Mesodermal cell (in vitro differentiated cells): ENCODE data around the gene MUC5AC.

Source experiments
- H3K27ac ChIP-seq: 2 replicates; pipeline ENCODE4 v1.7.0; 2013; ENCODE audit warnings: mild to moderate bottlenecking, low read depth, low read length, moderate library complexity; ENCODE audit not compliant: severe bottlenecking
- H3K36me3 ChIP-seq: 2 replicates; pipeline ENCODE4 v1.7.1; 2013; ENCODE audit warnings: mild to moderate bottlenecking, low read length, moderate library complexity; ENCODE audit not compliant: control insufficient read depth, insufficient read depth
- H3K4me1 ChIP-seq: one replicate; pipeline ENCODE4 v1.7.1; 2013; ENCODE audit warnings: mild to moderate bottlenecking, low read length; ENCODE audit not compliant: insufficient read depth, control insufficient read depth, poor library complexity, severe bottlenecking
- H3K4me3 ChIP-seq: 2 replicates; pipeline ENCODE4 v1.7.0; 2013; ENCODE audit warnings: low read length, control low read depth, mild to moderate bottlenecking; ENCODE audit not compliant: insufficient read depth, poor library complexity, severe bottlenecking; ENCODE audit errors: extremely low read depth
- H3K9me3 ChIP-seq: 2 replicates; pipeline ENCODE4 v1.7.1; 2013; ENCODE audit warnings: mild to moderate bottlenecking, low read length, moderate library complexity; ENCODE audit not compliant: control insufficient read depth
- WGBS, 2 experiments: methylation state at CpG; one replicate each; pipeline ENCODE4 v1.1.5; 2013; ENCODE audit warnings: missing lambda C conversion rate in 2 of 2; ENCODE audit not compliant: insufficient coverage in 2 of 2; 5-methylcytosine and 5-hydroxymethylcytosine counted together

Gene MUC5AC

DNA sequence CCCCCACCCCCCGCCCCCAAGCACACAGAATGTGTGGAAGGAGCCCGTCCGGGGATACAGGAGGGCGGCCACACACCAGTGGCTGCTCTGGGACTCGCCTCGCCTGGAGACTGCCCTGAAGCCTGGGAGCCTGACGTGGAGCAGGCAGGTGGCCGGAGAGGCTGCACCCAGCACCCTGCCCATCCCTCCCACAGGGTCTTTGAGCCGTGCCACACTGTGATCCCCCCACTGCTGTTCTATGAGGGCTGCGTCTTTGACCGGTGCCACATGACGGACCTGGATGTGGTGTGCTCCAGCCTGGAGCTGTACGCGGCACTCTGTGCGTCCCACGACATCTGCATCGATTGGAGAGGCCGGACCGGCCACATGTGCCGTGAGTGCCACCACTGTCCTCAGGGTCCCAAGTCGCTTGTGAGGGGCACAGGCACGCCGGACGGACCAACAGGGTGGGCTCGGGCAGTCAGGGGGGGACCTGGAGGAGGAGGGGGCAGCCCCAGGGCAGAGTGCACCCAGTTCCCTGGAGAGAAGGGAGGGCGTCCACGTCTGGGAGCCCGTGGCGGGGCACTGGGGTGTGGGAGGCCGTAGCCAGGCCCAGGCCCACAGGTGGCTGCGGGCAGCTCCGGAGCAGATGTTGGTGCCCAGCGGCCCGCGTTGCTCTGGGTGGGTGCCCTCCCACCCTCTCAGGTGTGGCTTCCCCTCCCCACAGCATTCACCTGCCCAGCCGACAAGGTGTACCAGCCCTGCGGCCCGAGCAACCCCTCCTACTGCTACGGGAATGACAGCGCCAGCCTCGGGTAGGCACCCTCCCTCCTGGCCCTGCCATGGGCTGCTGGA, 38.1 kb downstream of the MUC5AC start:
- 93 to 95% methylated on average over 17 to 37 of the region's 41 CpGs for WGBS, 2 experiments
- Histone ChIP-seq H3K9me3 (no peaks in the 10 kb centered on the region), H3K27ac (no peak overlapping the region), H3K36me3 (no peaks in the 10 kb centered on the region), H3K4me1 (no peaks in the 10 kb centered on the region), H3K4me3 (no peak overlapping the region)

DNA sequence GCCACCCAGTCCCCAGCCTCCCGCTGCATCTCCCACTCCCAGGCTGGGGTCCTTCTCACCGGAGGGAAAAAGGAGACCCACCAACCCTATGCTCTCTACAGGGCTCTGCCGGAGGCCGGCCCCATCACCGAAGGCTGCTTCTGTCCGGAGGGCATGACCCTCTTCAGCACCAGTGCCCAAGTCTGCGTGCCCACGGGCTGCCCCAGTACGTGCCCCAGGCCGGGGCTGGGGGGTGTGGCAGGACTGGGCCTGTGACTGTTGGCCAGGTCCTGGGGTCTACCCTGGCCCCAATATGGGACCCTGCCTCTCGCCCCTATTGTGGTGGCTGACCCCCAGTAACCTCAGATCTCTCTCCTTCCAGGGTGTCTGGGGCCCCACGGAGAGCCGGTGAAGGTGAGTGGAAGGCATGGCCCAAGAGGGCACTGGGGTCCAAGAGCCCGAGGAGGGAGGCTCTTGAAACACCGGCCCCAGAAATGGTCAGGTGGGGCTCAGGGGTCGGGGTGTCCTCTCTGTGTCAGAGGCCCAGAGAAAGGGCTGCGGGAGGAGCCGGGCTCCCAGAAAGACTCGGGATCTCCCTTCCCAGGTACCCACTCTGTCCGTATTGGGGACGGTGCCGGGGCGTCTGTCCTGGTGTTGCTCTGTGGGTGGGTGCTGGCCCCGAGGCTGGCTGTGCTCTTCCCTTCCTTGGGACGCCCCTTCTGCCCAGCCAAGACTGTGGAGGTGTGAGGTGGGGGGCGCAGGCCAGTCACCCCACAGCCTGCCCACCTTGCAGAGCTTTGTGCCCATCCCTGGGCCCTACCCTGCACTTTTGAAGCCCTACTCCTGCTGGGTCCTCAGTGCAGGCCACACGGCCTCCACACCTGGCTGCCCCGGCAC, 39.0 kb downstream of the MUC5AC start:
- WGBS, 2 experiments, result 81 to 83% methylated on average over 11 to 14 of the region's 28 CpGs
- no peaks in the 10 kb centered on the region for H3K36me3 ChIP-seq
- no peaks in the 10 kb centered on the region for H3K4me1 ChIP-seq
- no peak overlapping the region for H3K27ac ChIP-seq
- no peak overlapping the region for H3K4me3 ChIP-seq
- H3K9me3 ChIP-seq, result no peaks in the 10 kb centered on the region

DNA sequence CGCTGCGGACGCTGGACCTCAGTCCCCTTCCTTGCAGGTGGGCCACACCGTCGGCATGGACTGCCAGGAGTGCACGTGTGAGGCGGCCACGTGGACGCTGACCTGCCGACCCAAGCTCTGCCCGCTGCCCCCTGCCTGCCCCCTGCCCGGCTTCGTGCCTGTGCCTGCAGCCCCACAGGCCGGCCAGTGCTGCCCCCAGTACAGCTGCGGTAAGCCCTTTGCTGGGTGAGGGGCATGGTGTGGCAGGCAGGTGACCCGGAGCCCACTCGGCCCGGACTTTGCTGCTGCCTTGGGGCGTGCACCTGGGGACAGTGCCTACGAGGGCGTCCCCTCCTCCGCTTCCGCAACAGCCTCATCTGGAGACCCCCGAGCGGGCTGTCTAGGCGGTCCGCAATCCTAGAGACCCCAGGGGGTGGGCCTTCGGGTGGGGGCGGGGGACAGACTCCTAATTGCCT, 39.7 kb downstream of the MUC5AC start:
- no peak overlapping the region for H3K4me3 ChIP-seq
- no peaks in the 10 kb centered on the region for H3K4me1 ChIP-seq
- H3K36me3 ChIP-seq, result no peaks in the 10 kb centered on the region
- H3K9me3 ChIP-seq, result no peaks in the 10 kb centered on the region
- 87 to 89% methylated on average over 24 to 29 of the region's 29 CpGs for WGBS, 2 experiments
- H3K27ac ChIP-seq, result no peak overlapping the region

DNA sequence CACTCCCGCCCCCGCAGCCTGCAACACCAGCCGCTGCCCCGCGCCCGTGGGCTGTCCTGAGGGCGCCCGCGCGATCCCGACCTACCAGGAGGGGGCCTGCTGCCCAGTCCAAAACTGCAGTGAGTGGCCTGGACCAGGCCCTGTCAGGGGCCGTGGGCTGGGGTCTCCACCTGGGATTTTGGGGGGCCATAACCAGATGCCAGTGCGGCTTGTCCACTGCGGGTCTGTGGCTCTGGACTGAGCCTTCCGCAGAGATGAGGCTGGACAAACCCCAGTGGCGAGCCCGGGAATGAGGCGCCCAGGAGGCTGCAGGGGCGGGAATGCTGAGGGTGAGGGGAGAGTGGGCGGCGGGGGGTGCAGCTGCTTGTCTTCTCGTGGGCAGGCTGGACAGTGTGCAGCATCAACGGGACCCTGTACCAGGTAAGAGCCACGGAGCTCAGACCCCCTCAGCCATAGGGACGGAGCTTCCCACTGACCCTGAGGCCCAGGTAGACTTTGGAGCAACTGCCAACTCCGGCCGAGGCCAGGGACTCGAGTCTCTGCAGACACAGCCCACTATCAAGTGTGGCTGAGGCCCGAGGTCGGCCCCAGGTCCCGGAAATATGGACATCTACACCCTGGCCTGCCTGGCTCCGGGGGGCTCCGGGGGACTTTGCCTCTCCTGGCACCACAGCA, 40.3 kb downstream of the MUC5AC start:
- Histone ChIP-seq H3K9me3 (no peaks in the 10 kb centered on the region), H3K4me1 (no peaks in the 10 kb centered on the region), H3K36me3 (no peaks in the 10 kb centered on the region), H3K4me3 (no peak overlapping the region), H3K27ac (no peak overlapping the region)
- 81% methylated on average over 23 to 30 of the region's 33 CpGs for WGBS, 2 experiments

DNA sequence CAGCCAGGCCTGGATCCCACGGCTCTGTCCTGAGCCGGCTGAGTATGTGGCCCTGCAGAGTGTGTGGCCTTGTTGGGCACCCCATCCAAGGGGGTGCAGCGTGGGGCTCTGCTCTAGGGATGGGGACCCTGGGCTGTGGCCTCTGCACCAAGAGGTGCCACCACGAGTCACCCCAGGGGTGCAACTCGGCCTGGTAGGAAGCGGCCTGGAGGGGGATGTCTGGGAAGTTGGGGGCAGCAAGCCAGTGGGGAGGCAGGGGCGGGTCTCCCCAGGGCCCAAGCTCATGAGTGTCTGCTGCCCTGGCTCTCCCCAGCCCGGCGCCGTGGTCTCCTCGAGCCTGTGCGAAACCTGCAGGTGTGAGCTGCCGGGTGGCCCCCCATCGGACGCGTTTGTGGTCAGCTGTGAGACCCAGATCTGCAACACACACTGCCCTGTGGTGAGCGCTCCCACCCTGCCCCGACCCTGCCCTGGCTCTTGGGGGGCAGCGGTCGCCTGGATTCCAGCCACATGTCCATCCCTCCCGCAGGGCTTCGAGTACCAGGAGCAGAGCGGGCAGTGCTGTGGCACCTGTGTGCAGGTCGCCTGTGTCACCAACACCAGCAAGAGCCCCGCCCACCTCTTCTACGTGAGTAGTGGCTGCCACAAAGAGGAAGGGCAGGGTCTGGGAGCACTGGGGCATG, 40.9 kb downstream of the MUC5AC start:
- Histone ChIP-seq H3K36me3 (no peaks in the 10 kb centered on the region), H3K27ac (no peak overlapping the region), H3K4me1 (no peaks in the 10 kb centered on the region), H3K9me3 (no peaks in the 10 kb centered on the region), H3K4me3 (no peak overlapping the region)
- 88 to 90% methylated on average over 22 to 26 of the region's 26 CpGs for WGBS, 2 experiments

DNA sequence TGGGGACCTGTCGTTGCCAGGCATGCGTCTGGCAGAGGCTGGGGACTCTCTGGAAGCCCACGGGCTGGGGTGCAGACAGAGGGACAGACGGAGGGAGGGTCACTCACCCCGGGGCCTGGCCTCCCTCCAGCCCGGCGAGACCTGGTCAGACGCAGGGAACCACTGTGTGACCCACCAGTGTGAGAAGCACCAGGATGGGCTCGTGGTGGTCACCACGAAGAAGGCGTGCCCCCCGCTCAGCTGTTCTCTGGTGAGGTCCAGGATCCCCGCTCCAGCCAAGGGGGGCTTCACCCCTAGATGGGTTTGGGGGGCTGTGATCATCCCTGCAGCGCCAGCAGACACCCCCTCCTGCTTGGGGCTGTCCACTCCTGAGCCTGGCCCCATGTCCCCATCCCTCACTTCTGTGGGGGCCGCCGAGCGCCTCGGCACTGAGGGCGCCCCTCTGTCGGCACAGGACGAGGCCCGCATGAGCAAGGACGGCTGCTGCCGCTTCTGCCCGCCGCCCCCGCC, 41.5 kb downstream of the MUC5AC start:
- WGBS, 2 experiments, result 82 to 88% methylated on average over 19 to 23 of the region's 27 CpGs
- no peak overlapping the region for H3K4me3 ChIP-seq
- H3K9me3 ChIP-seq, result no peaks in the 10 kb centered on the region
- H3K36me3 ChIP-seq, result no peaks in the 10 kb centered on the region
- H3K4me1 ChIP-seq, result no peaks in the 10 kb centered on the region
- no peak overlapping the region for H3K27ac ChIP-seq

DNA sequence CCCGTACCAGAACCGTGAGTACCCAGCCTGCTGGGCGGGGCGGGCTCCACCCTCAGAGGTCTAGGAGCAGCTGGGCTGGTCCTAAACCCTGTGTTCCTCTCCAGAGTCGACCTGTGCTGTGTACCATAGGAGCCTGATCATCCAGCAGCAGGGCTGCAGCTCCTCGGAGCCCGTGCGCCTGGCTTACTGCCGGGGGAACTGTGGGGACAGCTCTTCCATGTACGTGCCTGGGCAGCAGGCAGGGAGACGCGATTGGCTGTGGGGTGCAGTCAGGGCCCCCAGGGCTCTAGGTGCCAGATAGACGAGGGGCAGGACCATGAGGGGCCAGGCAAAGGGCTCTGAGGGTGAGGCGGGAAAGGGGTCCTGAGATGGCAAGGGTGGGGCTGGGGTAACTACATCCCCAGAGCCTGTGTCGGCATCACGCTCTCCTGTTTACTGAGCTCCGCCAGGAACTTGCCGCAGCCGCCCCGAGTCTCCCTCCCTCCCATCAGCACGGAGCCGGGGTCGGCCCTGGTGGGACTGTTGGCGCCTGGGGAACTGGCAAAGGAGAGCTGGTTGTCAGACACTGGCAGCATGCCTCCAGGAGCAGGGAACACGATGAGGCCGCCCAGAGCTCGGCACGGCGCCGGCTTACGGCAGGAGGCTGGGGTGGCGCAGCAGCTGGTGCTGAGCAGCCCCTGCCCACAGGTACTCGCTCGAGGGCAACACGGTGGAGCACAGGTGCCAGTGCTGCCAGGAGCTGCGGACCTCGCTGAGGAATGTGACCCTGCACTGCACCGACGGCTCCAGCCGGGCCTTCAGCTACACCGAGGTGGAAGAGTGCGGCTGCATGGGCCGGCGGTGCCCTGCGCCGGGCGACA, 42.2 kb downstream of the MUC5AC start:
- 85 to 90% methylated on average over 41 to 44 of the region's 47 CpGs for WGBS, 2 experiments
- no peak overlapping the region for H3K4me3 ChIP-seq
- H3K4me1 ChIP-seq, result no peaks in the 10 kb centered on the region
- no peak overlapping the region for H3K27ac ChIP-seq
- H3K36me3 ChIP-seq, result no peaks in the 10 kb centered on the region
- no peaks in the 10 kb centered on the region for H3K9me3 ChIP-seq

DNA sequence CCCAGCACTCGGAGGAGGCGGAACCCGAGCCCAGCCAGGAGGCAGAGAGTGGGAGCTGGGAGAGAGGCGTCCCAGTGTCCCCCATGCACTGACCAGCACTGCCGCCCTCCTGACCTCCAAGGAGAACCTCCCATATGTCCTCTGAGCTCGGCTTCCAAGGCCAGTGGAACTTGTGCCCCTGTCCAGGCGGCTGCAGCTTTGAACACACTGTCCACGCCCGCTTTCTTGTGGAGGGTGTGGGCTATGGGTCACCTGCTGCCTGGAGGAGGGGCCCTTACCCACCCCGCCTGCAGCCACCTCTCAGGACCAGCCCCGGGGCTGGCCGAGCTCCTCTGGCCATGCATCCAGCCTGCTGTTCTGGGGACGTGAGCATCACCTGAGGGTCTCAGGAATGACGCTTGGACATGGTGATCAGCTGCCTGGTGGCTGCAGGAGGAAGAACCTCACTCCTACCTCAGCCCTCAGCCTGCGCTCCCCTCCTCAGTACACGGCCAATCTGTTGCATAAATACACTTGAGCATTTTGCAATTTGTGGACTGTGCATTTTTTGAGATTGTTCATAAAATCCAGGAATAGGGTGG, 42.9 kb downstream of the MUC5AC start:
- no peak overlapping the region for H3K4me3 ChIP-seq
- H3K9me3 ChIP-seq, result no peaks in the 10 kb centered on the region
- H3K4me1 ChIP-seq, result no peaks in the 10 kb centered on the region
- no peaks in the 10 kb centered on the region for H3K36me3 ChIP-seq
- 84 to 90% methylated on average over 12 to 14 of the region's 16 CpGs for WGBS, 2 experiments
- no peak overlapping the region for H3K27ac ChIP-seq

DNA sequence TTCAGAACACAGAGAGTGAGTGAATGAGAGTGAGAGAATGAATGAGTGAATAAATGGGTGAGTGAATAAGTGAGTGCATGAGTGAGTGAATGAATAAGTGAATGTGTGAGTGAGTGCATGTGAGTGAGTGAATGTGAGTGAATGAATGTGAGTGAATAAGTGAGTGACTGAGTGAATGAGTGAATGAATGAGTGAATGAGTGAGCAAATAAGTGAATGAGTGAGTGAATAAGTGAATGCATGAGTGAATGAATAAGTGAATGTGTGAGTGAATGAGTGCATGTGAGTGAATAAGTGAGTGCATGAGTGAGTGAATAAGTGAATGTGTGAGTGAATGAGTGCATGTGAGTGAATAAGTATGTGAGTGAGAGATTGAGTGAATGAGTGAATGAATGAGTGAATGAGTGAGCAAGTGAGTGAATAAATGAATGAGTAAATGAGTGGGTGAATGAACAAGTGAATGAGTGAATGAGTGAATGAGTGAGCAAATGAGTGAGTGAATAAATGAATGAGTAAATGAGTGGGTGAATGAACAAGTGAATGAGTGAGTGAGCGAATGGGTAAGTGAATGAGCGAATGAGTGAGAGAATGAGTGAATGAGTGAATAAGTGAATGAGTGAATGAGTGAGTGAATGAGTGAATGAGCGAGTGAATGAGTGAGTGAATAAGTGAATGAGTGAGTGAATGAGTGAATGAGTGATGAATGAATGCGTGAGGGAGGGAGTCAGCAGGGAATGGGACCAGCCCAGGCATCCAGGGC, 43.8 kb downstream of the MUC5AC start:
- Histone ChIP-seq H3K4me3 (no peak overlapping the region), H3K9me3 (no peaks in the 10 kb centered on the region), H3K4me1 (no peaks in the 10 kb centered on the region), H3K36me3 (no peaks in the 10 kb centered on the region), H3K27ac (no peak overlapping the region)
- WGBS, 2 experiments, result 80 to 89% methylated on average over 4 of the region's 4 CpGs
